Gastrocnemius medialis (tissue), 4 donors: Measurements from ENCODE around the gene WNK2. TPM values are rescaled to one million over a fixed set of nuclear protein-coding genes. Genes with fewer than 3 reads are reported as not detected.

ENCODE experiments used
- ATAC-seq, 2 donors: fragments of 150-250 bp; one replicate each; pipeline ENCODE4 v1.9.1; 2016
- DNase-seq, 2 donors: peaks; one replicate each; pipeline ENCODE4 v3.0.0-alpha.2; 2019
- H3K27ac ChIP-seq, 4 donors: fragments of 200-600 bp; sonication (generic); 1 replicate in 1 of 4; 2 replicates in 3 of 4; pipeline ENCODE4 v1.5.1; 2016 to 2018; ENCODE audit warnings: mild to moderate bottlenecking in 2 of 4, moderate library complexity in 1 of 4
- H3K27me3 ChIP-seq, 3 donors: fragments of 200-600 bp; sonication (generic) in 2 of 3; 1 replicate in 1 of 3; 2 replicates in 2 of 3; pipeline versions ENCODE4 v1.5.1 to v1.6.0; 2016 to 2019; ENCODE audit warnings: mild to moderate bottlenecking in 1 of 3, moderate library complexity in 1 of 3
- H3K36me3 ChIP-seq, 2 donors: fragments of 200-600 bp; sonication (generic) in 1 of 2; one replicate each; pipeline ENCODE4 v1.5.1; 2017 to 2018
- H3K4me1 ChIP-seq, 2 donors: fragments of 200-600 bp; sonication (generic) in 1 of 2; one replicate each; pipeline ENCODE4 v1.5.1; 2016 to 2017; ENCODE audit warnings: mild to moderate bottlenecking in 2 of 2
- H3K4me3 ChIP-seq, 4 donors: fragments of 200-600 bp; sonication (generic) in 3 of 4; 1 replicate in 1 of 4; 2 replicates in 3 of 4; pipeline ENCODE4 v1.5.1; 2016 to 2019; ENCODE audit warnings: mild to moderate bottlenecking in 2 of 4
- H3K9me3 ChIP-seq, 3 donors: fragments of 200-600 bp; sonication (generic) in 2 of 3; 1 replicate in 1 of 3; 2 replicates in 2 of 3; pipeline ENCODE4 v1.5.1; 2016 to 2019
- POLR2A ChIP-seq, 2 donors: fragments of 450-650 bp; IDR thresholded peaks; one replicate each; pipeline ENCODE4 v1.6.1; 2017; ENCODE audit warnings: antibody characterized with exemption in 2 of 2, mild to moderate bottlenecking in 2 of 2, moderate library complexity in 2 of 2
- in situ Hi-C, 4 donors: fragments of 200-750 bp; cut with MboI; loops; one replicate each; pipeline versions ENCODE4 v1.15.0 to v1.8.0; 2017; ENCODE audit warnings: low sequenced_read_pairs in 4 of 4
- intact Hi-C: fragments of 100-400 bp; cut with DNase I; formaldehyde crosslinking; loops from one replicate; pipeline ENCODE4 v1.15.1; 2023; ENCODE audit warnings: low total_unique reads
- total RNA-seq, 4 donors: library from RNA; depleted of rRNA; stranded (reverse); fragments of >200 nt; gene quantifications; one replicate each; pipeline versions ENCODE4 v1.1.0 to v1.2.3, GENCODE V29; 2016
- TF ChIP-seq, protein P1 (sequence below), 5 experiments: fragments of 450-650 bp in 3 of 5; fragments of 200-600 bp in 2 of 5; sonication (generic) in 2 of 5; IDR thresholded peaks in 4 of 5; conservative IDR thresholded peaks in 1 of 5; 1 replicate in 4 of 5; 2 replicates in 1 of 5; pipeline ENCODE4 v1.5.1; 2016 to 2019; ENCODE audit warnings: antibody characterized with exemption in 5 of 5, mild to moderate bottlenecking in 3 of 5, moderate library complexity in 3 of 5

The WNK2 gene
- total RNA-seq, 4 donors from 2014 or later = 11.3 to 43.0 (median 24.7) TPM

DNA sequence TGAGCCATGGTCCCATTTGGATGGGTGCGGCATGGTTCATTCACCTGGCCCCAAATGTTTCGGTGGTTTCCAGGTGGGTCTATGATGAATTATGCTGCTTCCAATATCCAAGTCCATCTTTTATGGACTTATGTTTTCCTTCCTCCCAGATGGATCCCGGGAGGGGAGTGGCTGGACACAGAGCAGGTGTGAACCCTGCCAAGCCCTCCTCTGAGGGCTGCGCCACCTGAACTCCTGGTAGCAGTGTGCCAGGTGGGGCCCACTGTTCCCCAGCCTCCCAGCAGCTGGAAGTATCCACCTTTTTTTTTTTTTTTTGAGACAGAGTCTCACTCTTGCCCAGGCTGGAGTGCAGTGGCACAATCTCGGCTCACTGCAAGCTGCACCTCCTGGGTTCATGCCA lies 42.9 kb downstream of the WNK2 start:
- Histone ChIP-seq H3K36me3 (no peaks in the 10 kb centered on the region), H3K4me3 (no peak overlapping the region), H3K9me3 (no peaks in the 10 kb centered on the region), H3K4me1 (peaks cover 31 to 36% of the 10 kb centered on the region in 2 donors), H3K27me3 (no peaks in the 10 kb centered on the region), H3K27ac (no peak overlapping the region)
- ATAC-seq = no peak
- in situ Hi-C loops = no loop called here
- TF ChIP-seq POLR2A (IDR thresholded peaks at IDR 0.05) = no peak
- TF ChIP-seq, protein P1, sequence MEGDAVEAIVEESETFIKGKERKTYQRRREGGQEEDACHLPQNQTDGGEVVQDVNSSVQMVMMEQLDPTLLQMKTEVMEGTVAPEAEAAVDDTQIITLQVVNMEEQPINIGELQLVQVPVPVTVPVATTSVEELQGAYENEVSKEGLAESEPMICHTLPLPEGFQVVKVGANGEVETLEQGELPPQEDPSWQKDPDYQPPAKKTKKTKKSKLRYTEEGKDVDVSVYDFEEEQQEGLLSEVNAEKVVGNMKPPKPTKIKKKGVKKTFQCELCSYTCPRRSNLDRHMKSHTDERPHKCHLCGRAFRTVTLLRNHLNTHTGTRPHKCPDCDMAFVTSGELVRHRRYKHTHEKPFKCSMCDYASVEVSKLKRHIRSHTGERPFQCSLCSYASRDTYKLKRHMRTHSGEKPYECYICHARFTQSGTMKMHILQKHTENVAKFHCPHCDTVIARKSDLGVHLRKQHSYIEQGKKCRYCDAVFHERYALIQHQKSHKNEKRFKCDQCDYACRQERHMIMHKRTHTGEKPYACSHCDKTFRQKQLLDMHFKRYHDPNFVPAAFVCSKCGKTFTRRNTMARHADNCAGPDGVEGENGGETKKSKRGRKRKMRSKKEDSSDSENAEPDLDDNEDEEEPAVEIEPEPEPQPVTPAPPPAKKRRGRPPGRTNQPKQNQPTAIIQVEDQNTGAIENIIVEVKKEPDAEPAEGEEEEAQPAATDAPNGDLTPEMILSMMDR (IDR thresholded peaks at IDR 0.05 in 4 of 5, conservative IDR thresholded peaks at IDR 0.05 in 1 of 5) = no peak
- intact Hi-C loops = no loop called here
- no peak for DNase-seq

DNA sequence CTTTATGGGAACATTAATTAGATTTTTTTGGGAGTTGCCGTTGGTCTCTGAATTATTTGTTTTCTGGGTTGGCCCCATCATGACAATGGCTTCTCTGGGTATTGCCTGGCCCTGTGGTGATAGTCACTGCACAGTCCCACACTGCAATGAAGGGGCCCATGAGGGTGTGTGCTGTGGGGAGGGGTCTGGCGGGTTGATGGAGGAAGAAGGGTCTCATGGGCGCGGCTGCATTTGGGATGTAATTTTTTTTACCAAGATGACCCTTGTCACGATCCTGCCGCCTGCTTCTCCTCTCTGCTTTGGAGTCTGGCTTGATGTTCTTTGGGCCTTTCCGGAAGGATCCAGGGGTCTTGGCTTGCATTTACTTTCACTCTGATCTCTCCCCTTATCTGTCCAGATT lies 44.1 kb downstream of the WNK2 start:
- intact Hi-C loops (no loop called here), in situ Hi-C loops (no loop called here)
- ATAC-seq (no peak), DNase-seq (no peak)
- no peaks in the 10 kb centered on the region for H3K9me3 ChIP-seq
- H3K4me1 ChIP-seq = peaks cover 29 to 32% of the 10 kb centered on the region in 2 donors
- TF ChIP-seq, protein P1 (IDR thresholded peaks at IDR 0.05 in 4 of 5, conservative IDR thresholded peaks at IDR 0.05 in 1 of 5) = no peak
- H3K27me3 ChIP-seq = no peaks in the 10 kb centered on the region
- H3K36me3 ChIP-seq = no peaks in the 10 kb centered on the region
- H3K4me3 ChIP-seq = no peak overlapping the region
- no peak overlapping the region for H3K27ac ChIP-seq

DNA sequence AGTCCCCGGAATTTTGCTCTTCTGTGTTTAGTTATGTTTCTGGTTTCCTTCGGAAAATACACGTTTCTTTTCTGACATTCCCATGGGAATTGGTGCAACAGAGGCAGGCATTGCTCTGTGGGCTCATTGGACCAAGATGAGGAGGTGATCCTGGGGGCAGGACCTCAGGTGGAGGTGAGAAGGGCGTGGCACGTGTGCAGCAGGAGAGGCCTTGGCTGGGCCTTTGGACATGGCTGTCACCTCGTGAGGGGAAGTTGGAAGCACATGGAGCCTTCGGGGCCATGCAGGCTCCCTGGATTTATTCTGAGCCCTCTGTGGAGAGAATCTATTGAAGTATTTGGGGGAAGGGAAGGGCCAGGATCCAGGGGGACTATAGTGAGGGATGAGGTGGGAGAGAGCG lies 44.5 kb downstream of the WNK2 start:
- no peak for ATAC-seq
- Histone ChIP-seq H3K36me3 (no peaks in the 10 kb centered on the region), H3K4me3 (no peak overlapping the region), H3K27ac (no peak overlapping the region), H3K4me1 (peaks cover 25 to 28% of the 10 kb centered on the region in 2 donors), H3K9me3 (no peaks in the 10 kb centered on the region), H3K27me3 (no peaks in the 10 kb centered on the region)
- intact Hi-C loops = no loop called here
- in situ Hi-C loops = no loop called here
- no peak for TF ChIP-seq POLR2A (IDR thresholded peaks at IDR 0.05)
- TF ChIP-seq, protein P1 (IDR thresholded peaks at IDR 0.05 in 4 of 5, conservative IDR thresholded peaks at IDR 0.05 in 1 of 5) = no peak
- DNase-seq = no peak

DNA sequence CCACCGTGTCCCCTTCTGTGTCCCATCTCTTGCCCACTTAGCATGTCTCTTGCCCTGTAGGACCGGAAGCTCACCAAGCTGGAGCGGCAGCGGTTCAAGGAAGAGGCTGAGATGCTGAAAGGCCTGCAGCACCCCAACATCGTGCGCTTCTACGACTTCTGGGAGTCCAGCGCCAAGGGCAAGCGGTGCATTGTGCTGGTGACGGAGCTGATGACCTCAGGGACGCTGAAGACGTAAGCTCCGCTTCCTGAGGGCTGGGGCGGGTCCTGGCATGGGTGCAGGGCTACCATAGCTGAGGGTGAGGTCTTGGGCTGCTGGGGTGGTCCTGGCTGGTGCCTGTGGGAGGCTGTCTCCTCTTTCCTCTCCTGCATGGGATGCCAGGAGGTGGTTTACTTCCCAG lies 45.7 kb downstream of the WNK2 start:
- Histone ChIP-seq H3K9me3 (no peaks in the 10 kb centered on the region), H3K27me3 (no peaks in the 10 kb centered on the region), H3K4me1 (peaks cover 18 to 23% of the 10 kb centered on the region in 2 donors), H3K4me3 (no peak overlapping the region), H3K27ac (no peak overlapping the region), H3K36me3 (no peaks in the 10 kb centered on the region)
- DNase-seq (no peak), ATAC-seq (no peak)
- in situ Hi-C loops = no loop called here
- TF ChIP-seq POLR2A (IDR thresholded peaks at IDR 0.05) = no peak
- TF ChIP-seq, protein P1 (IDR thresholded peaks at IDR 0.05 in 4 of 5, conservative IDR thresholded peaks at IDR 0.05 in 1 of 5) = no peak
- intact Hi-C loops = no loop called here

DNA sequence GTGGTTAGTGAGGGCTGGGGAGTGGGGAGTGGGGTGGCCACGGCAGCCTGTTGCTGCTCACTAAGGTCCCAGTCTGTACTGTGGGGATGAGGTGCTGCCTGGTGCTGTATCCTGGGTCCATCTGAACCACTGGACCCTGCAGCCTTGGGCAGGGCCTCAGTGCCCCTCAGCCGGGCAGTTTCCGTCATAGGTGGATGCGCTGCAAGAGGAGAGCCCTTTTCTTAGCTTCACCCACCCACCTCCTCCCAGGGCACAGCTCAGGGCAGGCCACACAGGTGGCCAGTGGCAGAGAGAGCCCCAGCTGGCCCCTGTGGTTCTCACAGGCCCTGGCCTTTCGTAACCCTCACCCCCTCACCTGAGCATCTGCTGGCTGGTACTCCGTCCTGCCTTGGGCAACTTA lies 46.2 kb downstream of the WNK2 start:
- DNase-seq (no peak), ATAC-seq (no peak)
- in situ Hi-C loops = no loop called here
- Histone ChIP-seq H3K4me1 (peaks cover 18 to 24% of the 10 kb centered on the region in 2 donors), H3K36me3 (no peaks in the 10 kb centered on the region), H3K9me3 (no peaks in the 10 kb centered on the region), H3K27ac (no peak overlapping the region), H3K4me3 (no peak overlapping the region), H3K27me3 (no peaks in the 10 kb centered on the region)
- TF ChIP-seq, protein P1 (IDR thresholded peaks at IDR 0.05 in 4 of 5, conservative IDR thresholded peaks at IDR 0.05 in 1 of 5) = no peak
- no peak for TF ChIP-seq POLR2A (IDR thresholded peaks at IDR 0.05)
- intact Hi-C loops = no loop called here
